ENCODE results near the gene VARS1. TPM values are rescaled to one million over a fixed set of nuclear protein-coding genes. Genes with fewer than 3 reads are reported as not detected.

Gene VARS1
- total and polyA plus RNA-seq, 8 donors: 11.0 to 56.5 (median 25.9) TPM

DNA sequence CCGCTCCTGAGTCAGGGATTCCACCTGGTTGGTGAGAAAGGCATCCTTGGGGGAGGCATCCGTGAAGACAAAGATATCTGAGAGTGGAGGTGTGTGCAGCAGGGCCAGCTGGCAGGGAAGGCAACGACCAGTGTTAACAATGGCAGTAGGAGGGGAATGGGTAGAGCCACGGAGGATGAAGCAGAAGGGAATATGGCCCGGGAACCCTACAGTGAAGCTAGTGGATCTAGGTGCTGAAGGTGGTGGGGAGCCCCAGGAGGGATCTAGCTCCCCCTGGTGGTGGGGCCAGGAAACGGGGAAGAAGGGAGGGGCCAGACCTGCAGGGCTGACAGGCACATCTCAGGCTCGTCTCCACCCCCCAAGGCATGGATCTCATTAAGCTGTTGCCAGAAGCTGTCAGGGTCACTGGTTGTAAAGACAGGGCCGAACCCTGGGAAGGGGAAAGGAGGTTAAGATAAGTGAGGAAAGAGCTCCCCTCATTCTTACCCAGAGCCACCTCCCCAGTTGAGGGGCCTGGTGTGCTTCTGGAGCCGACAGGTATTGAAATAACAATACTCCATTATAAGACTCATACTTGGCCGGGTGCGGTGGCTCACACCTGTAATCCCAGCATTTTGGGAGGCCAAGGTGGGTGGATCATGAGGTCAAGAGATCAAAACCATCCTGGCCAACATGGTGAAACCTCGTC, 25.7 kb downstream of the VARS1 start:
- WGBS, 5 donors: 42 to 57% (median 49%) methylated on average over 12 of the region's 12 CpGs
- no peaks in the 10 kb centered on the region for H3K36me3 ChIP-seq
- peaks cover 5 to 27% (median 13%) of the 10 kb centered on the region in 4 donors for H3K4me1 ChIP-seq
- intact Hi-C loops (cut with DNase I; ENCODE audit: low total_unique reads): loop anchor here (10.0 kb wide), 1 partner anchor 85 kb away; the partner anchor contains the start of gene LY6G5C
- peak in 1 of 3 donors; percentile 68 for TF ChIP-seq POLR2AphosphoS5 (IDR thresholded peaks at IDR 0.05)
- TF ChIP-seq POLR2A (IDR thresholded peaks at IDR 0.05): no peak
- TF ChIP-seq, protein P1, sequence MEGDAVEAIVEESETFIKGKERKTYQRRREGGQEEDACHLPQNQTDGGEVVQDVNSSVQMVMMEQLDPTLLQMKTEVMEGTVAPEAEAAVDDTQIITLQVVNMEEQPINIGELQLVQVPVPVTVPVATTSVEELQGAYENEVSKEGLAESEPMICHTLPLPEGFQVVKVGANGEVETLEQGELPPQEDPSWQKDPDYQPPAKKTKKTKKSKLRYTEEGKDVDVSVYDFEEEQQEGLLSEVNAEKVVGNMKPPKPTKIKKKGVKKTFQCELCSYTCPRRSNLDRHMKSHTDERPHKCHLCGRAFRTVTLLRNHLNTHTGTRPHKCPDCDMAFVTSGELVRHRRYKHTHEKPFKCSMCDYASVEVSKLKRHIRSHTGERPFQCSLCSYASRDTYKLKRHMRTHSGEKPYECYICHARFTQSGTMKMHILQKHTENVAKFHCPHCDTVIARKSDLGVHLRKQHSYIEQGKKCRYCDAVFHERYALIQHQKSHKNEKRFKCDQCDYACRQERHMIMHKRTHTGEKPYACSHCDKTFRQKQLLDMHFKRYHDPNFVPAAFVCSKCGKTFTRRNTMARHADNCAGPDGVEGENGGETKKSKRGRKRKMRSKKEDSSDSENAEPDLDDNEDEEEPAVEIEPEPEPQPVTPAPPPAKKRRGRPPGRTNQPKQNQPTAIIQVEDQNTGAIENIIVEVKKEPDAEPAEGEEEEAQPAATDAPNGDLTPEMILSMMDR (IDR thresholded peaks at IDR 0.05): peak in 5 of 7 experiments; percentile 68 to 90 (median 87)
- TF ChIP-seq EP300 (IDR thresholded peaks at IDR 0.05): no peak
- H3K4me3 ChIP-seq: no peak overlapping the region
- no peak overlapping the region for H3K27ac ChIP-seq
- peaks cover 0 to 7% (median 0%) of the 10 kb centered on the region in 3 donors for H3K27me3 ChIP-seq
- peak; percentile 84 to 89 for DNase-seq
- H3K9me3 ChIP-seq: no peaks in the 10 kb centered on the region

DNA sequence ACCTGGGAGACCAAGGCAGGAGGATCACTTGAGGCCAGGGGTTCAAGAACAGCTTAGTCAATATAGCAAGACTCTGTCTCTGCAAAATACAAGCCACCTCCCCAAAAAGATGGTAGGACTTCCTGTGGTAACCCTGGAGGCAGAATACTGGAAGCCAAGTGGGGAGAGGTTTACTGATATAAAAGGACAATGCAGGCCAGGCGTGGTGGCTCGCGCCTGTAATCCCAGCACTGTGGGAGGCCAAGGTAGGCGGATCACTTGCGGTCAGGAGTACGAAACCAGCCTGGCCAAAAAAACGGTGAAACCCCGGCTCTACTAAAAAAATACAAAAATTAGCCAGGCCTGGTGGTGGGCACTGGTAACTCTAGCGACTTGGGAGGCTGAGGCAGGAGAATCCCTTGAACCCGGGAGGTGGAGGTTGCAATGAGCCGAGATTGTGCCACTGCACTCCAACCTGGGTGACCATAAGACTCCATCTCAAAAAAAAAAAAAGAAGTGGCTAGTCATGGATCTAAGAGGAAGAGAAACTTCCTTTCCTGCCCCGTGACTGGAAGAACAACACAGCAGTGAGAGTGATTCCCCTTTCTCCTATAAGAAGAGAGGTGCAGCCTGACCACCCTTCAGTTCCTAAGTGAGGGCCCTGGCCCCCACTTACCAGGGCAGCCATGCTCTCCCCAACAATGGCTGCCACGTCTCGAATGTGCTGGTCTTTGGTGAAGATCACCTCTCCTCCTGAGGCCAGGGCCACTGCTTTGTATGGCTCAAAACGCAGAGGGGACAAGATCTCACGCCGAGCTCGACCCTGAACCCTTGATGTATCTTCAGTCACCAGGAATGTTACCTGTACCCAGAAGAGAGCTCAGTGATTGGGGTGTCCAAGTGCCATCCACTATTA, 26.9 kb downstream of the VARS1 start:
- 90 to 92% (median 91%) methylated on average over 16 to 18 of the region's 18 CpGs for WGBS, 5 donors
- no peak for DNase-seq
- intact Hi-C loops (cut with DNase I; ENCODE audit: low total_unique reads): loop anchor here (10.0 kb wide), 1 partner anchor 84 kb away; the partner anchor contains the start of gene LY6G5C

DNA sequence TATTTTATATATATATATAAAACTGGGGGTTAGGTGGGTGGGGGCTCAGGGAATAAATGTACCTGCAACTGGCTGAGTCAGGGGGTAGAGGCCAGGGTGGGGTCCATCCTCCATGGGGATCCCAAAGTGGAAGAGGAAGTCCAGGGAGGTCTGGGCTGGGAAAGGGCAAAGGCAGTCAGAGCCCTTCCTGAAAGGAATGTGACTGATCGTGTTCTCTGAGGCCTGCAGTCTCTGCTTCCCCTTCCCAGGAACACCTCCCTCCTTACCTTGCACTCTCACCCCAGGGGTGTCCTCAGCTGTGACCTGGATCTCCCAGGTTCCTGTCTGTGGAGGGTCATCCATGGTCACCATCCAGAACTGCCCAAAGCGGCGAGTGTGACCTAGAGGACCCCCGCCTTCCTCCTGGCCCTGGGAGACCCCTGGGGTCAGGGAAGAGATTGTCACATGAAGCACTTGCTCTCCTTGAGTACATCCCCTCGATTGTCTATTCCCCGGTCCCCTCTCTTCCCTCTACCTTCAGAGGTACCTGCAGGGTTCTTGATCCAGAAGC, 28.4 kb downstream of the VARS1 start:
- no peak overlapping the region for H3K27ac ChIP-seq
- H3K4me1 ChIP-seq: peaks cover 0 to 17% (median 5%) of the 10 kb centered on the region in 4 donors
- intact Hi-C loops (cut with DNase I; ENCODE audit: low total_unique reads): loop anchor here (10.0 kb wide), 1 partner anchor 82 kb away; the partner anchor contains the start of gene LY6G5C
- H3K4me3 ChIP-seq: no peak overlapping the region
- no peaks in the 10 kb centered on the region for H3K36me3 ChIP-seq
- DNase-seq: no peak
- 75 to 84% (median 81%) methylated on average over 6 of the region's 6 CpGs for WGBS, 5 donors
- H3K9me3 ChIP-seq: no peaks in the 10 kb centered on the region
- TF ChIP-seq POLR2A (IDR thresholded peaks at IDR 0.05) (no peak), POLR2AphosphoS5 (IDR thresholded peaks at IDR 0.05) (no peak), EP300 (IDR thresholded peaks at IDR 0.05) (no peak)
- TF ChIP-seq, protein P1 (IDR thresholded peaks at IDR 0.05): no peak
- peaks cover 0 to 7% (median 0%) of the 10 kb centered on the region in 3 donors for H3K27me3 ChIP-seq

More for the DNA sequence above, 26.9 kb downstream of the VARS1 start:
- TF ChIP-seq EP300 (IDR thresholded peaks at IDR 0.05) (no peak), POLR2A (IDR thresholded peaks at IDR 0.05) (no peak)
- Histone ChIP-seq H3K27me3 (peaks cover 0 to 7% (median 0%) of the 10 kb centered on the region in 3 donors), H3K4me1 (peaks cover 5 to 24% (median 11%) of the 10 kb centered on the region in 4 donors), H3K36me3 (no peaks in the 10 kb centered on the region), H3K4me3 (no peak overlapping the region), H3K27ac (no peak overlapping the region), H3K9me3 (no peaks in the 10 kb centered on the region)

DNA sequence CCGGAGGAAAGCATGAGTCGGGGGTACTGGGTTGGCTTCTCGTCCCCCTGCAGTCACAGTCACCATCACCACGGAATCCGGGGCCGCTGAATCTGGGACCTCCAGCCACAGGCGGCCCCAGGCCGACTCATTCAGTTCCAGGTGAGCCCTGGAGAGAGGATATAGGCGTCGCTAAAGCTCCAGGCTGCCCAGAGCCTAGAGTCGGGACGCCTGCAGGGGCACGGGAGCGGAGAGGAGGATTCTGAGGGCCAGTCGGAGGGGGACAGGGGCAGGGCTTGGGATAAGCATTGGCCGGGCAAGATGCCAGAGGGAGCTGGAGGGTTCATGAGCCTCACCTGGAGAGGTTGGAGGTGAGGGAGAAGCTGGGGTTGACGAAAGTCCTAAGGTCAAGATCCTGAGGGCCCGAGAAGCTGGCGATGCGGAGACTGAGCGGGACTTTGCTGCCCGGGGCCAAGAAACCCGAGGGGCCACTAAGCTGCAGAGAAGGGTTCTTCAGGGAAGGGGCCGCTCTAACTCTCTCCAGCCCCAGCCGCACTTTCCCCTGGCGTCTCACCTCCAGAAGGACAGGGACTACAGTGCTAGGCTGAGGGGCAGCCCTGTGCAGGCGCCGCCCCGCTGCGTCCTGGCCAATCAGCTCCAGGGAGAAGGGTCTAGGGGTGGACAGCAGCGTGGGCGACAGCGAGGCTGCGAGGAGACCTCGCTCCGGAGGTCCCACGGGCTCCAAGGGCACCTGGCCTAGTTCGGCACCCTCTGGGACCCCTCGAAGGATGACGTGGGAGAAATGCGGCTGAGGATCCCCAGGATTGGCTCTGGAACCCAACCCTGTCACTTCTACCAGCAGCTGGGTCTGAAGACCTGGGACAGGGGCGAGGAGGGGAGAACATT, 29.4 kb downstream of the VARS1 start:
- H3K36me3 ChIP-seq: peaks cover 0 to 7% (median 0%) of the 10 kb centered on the region in 4 donors
- no peaks in the 10 kb centered on the region for H3K9me3 ChIP-seq
- H3K4me3 ChIP-seq: peak overlapping the region in 2 of 4 donors; percentile 16 to 22
- peaks cover 0 to 17% (median 5%) of the 10 kb centered on the region in 4 donors for H3K4me1 ChIP-seq
- peak in 1 of 2 donors; percentile 69 for DNase-seq
- WGBS, 5 donors: 38 to 61% (median 44%) methylated on average over 31 to 42 of the region's 42 CpGs
- intact Hi-C loops (cut with DNase I; ENCODE audit: low total_unique reads): loop anchor here (10.0 kb wide), 1 partner anchor 81 kb away; the partner anchor contains the start of gene LY6G5C
- TF ChIP-seq POLR2A (IDR thresholded peaks at IDR 0.05) (no peak), POLR2AphosphoS5 (IDR thresholded peaks at IDR 0.05) (no peak), EP300 (IDR thresholded peaks at IDR 0.05) (no peak)
- TF ChIP-seq, protein P1 (IDR thresholded peaks at IDR 0.05): no peak
- H3K27me3 ChIP-seq: peaks cover 0 to 7% (median 0%) of the 10 kb centered on the region in 3 donors
- H3K27ac ChIP-seq: no peak overlapping the region
